Bronchial epithelial cell (primary cell): ENCODE measurements around the gene VEGFB. TPM values are rescaled to one million over a fixed set of nuclear protein-coding genes. Genes with fewer than 3 reads are reported as not detected.

Experiments used
- DNase-seq: peaks from one replicate; pipeline ENCODE4 v3.0.0-alpha.2; 2010; ENCODE audit warnings: low read depth
- FAIRE-seq: peaks from 2 replicates; lab custom pipeline; 2011; peaks lifted over from hg19 to GRCh38; lab: Jason Lieb, UNC
- H3K27me3 ChIP-seq: 2 replicates; pipeline ENCODE4 v1.5.1; 2011; ENCODE audit warnings: low read length; ENCODE audit not compliant: control insufficient read depth, insufficient read depth
- H3K36me3 ChIP-seq: 2 replicates; pipeline ENCODE4 v1.5.1; 2011; ENCODE audit warnings: low read length; ENCODE audit not compliant: control insufficient read depth, insufficient read depth
- H3K4me3 ChIP-seq: 2 replicates; pipeline ENCODE4 v1.5.1; 2011; ENCODE audit warnings: mild to moderate bottlenecking, low read depth, low read length, control low read depth
- total RNA-seq: library from RNA; depleted of rRNA; stranded (reverse); fragments of >200 nt; gene quantifications from 2 replicates; pipeline ENCODE4 v1.2.1, GENCODE V29; 2014
- TF ChIP-seq, protein P1 (sequence below): IDR thresholded peaks from 2 replicates; pipeline ENCODE4 v1.5.1; 2011; ENCODE audit warnings: mild to moderate bottlenecking, moderate library complexity, low read length, control low read depth, inconsistent platforms; ENCODE audit not compliant: insufficient read depth, severe bottlenecking

Gene VEGFB
- total RNA-seq, 1 donor from 2014 or later, result 12.4 TPM

DNA sequence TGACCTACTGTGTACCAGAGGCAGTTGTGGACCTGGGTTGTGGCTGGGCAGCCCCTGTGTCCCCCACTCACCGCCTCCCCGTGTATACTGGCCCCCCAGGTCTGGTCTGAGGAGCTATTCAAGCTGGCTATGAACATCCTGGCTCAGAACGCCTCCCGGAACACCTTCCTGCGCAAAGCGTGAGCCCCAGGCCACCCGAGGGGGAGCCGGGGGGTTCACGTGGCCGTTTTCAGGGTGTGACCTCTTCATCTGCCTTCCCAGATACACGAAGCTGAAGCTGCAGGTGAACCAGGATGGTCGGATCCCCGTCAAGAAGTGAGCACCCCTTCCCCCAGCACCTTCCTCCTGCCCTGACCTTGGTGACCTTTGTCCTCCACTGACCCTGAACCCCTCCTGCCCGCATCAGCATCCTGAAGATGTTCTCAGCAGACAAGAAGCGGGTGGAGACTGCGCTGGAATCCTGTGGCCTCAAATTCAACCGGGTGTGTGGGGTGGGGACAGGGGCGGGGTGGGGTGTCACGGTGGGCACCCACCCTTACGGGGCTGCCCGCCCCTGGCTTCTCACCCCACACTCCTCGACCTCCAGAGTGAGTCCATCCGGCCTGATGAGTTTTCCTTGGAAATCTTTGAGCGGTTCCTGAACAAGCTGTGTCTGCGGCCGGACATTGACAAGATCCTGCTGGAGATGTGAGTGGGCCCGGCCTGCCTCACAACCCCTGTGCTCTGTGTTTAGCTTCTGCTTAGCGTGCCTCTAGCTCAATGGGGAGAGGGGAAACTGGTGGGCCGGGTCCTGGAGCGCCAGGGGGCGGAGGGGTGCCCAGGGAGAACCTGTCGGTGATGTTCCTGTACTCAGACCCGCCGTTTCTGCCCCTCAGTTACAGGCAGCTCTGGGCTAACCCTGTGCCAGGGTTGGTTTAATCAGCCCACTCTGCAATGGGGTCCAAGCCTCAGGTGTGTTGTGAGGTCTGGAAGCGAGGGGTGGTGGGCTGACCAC lies 21.0 kb downstream of the VEGFB start:
- TF ChIP-seq, protein P1, sequence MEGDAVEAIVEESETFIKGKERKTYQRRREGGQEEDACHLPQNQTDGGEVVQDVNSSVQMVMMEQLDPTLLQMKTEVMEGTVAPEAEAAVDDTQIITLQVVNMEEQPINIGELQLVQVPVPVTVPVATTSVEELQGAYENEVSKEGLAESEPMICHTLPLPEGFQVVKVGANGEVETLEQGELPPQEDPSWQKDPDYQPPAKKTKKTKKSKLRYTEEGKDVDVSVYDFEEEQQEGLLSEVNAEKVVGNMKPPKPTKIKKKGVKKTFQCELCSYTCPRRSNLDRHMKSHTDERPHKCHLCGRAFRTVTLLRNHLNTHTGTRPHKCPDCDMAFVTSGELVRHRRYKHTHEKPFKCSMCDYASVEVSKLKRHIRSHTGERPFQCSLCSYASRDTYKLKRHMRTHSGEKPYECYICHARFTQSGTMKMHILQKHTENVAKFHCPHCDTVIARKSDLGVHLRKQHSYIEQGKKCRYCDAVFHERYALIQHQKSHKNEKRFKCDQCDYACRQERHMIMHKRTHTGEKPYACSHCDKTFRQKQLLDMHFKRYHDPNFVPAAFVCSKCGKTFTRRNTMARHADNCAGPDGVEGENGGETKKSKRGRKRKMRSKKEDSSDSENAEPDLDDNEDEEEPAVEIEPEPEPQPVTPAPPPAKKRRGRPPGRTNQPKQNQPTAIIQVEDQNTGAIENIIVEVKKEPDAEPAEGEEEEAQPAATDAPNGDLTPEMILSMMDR, result no peak
- Histone ChIP-seq H3K4me3 (no peak overlapping the region), H3K27me3 (no peaks in the 10 kb centered on the region), H3K36me3 (peaks cover 44% of the 10 kb centered on the region)
- FAIRE-seq (peak; percentile 36), DNase-seq (no peak)

DNA sequence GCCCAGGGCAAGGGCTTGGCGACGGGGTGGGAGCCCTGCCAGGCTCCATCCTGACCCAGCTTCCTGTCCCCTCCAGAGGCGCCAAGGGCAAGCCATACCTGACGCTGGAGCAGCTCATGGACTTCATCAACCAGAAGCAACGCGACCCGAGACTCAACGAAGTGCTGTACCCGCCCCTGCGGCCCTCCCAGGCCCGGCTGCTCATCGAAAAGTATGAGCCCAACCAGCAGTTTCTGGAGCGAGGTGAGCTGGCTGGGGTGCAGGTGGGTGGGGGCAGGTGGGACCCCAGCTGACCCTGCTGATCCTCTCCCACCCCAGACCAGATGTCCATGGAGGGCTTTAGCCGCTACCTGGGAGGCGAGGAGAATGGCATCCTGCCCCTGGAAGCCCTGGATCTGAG lies 21.9 kb downstream of the VEGFB start:
- no peak for FAIRE-seq
- no peak for DNase-seq
- H3K4me3 ChIP-seq, result no peak overlapping the region
- peaks cover 47% of the 10 kb centered on the region for H3K36me3 ChIP-seq
- no peaks in the 10 kb centered on the region for H3K27me3 ChIP-seq
- TF ChIP-seq, protein P1, result no peak

DNA sequence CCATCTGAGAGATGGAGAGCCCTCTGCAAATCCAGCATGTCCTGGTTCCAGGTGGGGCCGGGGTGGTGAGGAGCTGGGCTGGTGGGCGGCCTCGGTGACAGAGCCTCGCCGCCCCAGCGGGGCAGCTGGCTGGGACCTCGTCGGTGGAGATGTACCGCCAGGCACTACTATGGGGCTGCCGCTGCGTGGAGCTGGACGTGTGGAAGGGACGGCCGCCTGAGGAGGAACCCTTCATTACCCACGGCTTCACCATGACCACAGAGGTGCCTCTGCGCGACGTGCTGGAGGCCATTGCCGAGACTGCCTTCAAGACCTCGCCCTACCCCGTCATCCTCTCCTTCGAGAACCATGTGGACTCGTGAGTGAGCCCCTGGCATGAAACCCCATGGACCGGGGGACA lies 24.0 kb downstream of the VEGFB start:
- TF ChIP-seq, protein P1, result no peak
- Histone ChIP-seq H3K36me3 (peaks cover 62% of the 10 kb centered on the region), H3K4me3 (no peak overlapping the region), H3K27me3 (no peaks in the 10 kb centered on the region)
- DNase-seq (no peak), FAIRE-seq (no peak)

DNA sequence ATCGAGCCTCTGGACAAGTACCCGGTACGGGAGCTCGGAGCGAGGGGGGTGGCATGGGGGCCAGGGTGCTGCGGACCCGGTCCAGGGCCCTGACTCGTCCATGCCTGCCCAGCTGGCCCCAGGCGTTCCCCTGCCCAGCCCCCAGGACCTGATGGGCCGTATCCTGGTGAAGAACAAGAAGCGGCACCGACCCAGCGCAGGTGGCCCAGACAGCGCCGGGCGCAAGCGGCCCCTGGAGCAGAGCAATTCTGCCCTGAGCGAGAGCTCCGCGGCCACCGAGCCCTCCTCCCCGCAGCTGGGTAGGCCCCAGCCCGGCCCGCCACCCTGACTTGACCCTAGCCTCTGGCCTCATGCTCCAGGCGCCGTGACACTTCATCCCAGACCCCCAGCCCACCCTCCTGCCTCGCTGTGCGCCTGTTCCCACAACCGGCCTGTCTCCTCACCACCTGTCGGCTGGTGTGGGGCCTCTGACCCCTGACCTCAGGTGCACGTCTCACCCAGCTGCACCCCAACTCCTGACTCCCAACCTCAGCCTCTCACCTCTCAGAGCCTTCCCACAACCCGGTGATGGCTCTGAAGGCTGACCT lies 24.7 kb downstream of the VEGFB start:
- DNase-seq, result no peak
- no peak overlapping the region for H3K4me3 ChIP-seq
- TF ChIP-seq, protein P1, result no peak
- no peaks in the 10 kb centered on the region for H3K27me3 ChIP-seq
- no peak for FAIRE-seq
- peaks cover 69% of the 10 kb centered on the region for H3K36me3 ChIP-seq

DNA sequence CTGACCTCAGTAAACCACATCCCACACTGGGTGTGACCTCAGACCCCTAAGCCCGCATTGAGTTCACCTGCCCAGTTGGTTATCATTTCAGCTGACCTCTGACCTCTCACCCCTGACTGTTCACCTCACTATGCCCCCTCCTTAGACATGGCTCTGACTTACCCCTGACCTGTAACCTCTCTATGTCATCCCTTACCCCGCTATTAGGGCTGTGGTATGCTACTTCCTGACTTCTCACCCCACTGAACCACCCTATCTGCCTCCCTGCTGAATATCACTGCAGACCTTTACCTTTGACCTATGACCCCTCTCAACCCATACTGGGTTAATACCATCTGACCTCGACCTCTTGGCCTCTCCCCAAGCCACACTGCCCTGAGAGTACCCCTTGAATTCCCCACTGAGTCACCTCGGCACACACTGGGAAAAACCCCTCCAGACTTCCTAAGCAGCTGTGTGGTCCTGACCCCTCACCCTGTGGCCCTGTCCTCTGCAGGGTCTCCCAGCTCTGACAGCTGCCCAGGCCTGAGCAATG lies 25.2 kb downstream of the VEGFB start:
- H3K36me3 ChIP-seq, result peaks cover 68% of the 10 kb centered on the region
- no peaks in the 10 kb centered on the region for H3K27me3 ChIP-seq
- DNase-seq, result no peak
- no peak for FAIRE-seq
- H3K4me3 ChIP-seq, result no peak overlapping the region
- TF ChIP-seq, protein P1, result no peak
